NCI-H2227 (cell line): ENCODE results near the gene FGFBP2.

Source experiments
- DNase-seq: peaks from one replicate; lab custom pipeline; 2025; ENCODE audit not compliant: unreplicated experiment; lab: John Stamatoyannopoulos, UW

Gene FGFBP2

GRCh38 chr4:15963001-15963451 lies at the start of gene FGFBP2:
Gene FGFBP2 (minus strand): TSS chr4:15963175. CDS start chr4:15963129, 46 bp downstream.
- no peak for DNase-seq

GRCh38 chr4:16011173-16011572 lies 48.2 kb upstream of the FGFBP2 start:
- no peak for DNase-seq

GRCh38 chr4:16009153-16009552 lies 46.2 kb upstream of the FGFBP2 start:
- no peak for DNase-seq

GRCh38 chr4:16007471-16008095 lies 44.6 kb upstream of the FGFBP2 start:
- no peak for DNase-seq

- no peak for DNase-seq
Measured at GRCh38 chr4:16006771-16007446, 43.9 kb upstream of the FGFBP2 start.

- DNase-seq = no peak
Measured at GRCh38 chr4:16005676-16006075, 42.7 kb upstream of the FGFBP2 start.

GRCh38 chr4:16001484-16001858 lies 38.5 kb upstream of the FGFBP2 start:
- peak; percentile 47 for DNase-seq

GRCh38 chr4:16000708-16001483 lies 37.9 kb upstream of the FGFBP2 start:
- no peak for DNase-seq

- DNase-seq = no peak
Measured at GRCh38 chr4:15996773-15997172, 33.8 kb upstream of the FGFBP2 start.

GRCh38 chr4:15995826-15996225 lies 32.9 kb upstream of the FGFBP2 start:
- DNase-seq = no peak

- DNase-seq = no peak
Measured at GRCh38 chr4:15992167-15992485, 29.2 kb upstream of the FGFBP2 start.

- no peak for DNase-seq
Measured at GRCh38 chr4:15990570-15991285, 27.8 kb upstream of the FGFBP2 start.

GRCh38 chr4:15989424-15989823 lies 26.4 kb upstream of the FGFBP2 start:
- no peak for DNase-seq

- DNase-seq = no peak
Measured at GRCh38 chr4:15988222-15988621, 25.2 kb upstream of the FGFBP2 start.

GRCh38 chr4:15986907-15987306 lies 23.9 kb upstream of the FGFBP2 start:
- DNase-seq = no peak

- no peak for DNase-seq
Measured at GRCh38 chr4:15983610-15984009, 20.6 kb upstream of the FGFBP2 start.

GRCh38 chr4:15982842-15983524 lies 20.0 kb upstream of the FGFBP2 start:
- no peak for DNase-seq

- DNase-seq = no peak
Measured at GRCh38 chr4:15976456-15977447, 13.8 kb upstream of the FGFBP2 start.

GRCh38 chr4:15971068-15971801 lies 8.3 kb upstream of the FGFBP2 start:
- DNase-seq = no peak
